ENCODE measurements around the gene PTPN23. TPM values are rescaled to one million over a fixed set of nuclear protein-coding genes. Genes with fewer than 3 reads are reported as not detected.

The PTPN23 gene, protein sequence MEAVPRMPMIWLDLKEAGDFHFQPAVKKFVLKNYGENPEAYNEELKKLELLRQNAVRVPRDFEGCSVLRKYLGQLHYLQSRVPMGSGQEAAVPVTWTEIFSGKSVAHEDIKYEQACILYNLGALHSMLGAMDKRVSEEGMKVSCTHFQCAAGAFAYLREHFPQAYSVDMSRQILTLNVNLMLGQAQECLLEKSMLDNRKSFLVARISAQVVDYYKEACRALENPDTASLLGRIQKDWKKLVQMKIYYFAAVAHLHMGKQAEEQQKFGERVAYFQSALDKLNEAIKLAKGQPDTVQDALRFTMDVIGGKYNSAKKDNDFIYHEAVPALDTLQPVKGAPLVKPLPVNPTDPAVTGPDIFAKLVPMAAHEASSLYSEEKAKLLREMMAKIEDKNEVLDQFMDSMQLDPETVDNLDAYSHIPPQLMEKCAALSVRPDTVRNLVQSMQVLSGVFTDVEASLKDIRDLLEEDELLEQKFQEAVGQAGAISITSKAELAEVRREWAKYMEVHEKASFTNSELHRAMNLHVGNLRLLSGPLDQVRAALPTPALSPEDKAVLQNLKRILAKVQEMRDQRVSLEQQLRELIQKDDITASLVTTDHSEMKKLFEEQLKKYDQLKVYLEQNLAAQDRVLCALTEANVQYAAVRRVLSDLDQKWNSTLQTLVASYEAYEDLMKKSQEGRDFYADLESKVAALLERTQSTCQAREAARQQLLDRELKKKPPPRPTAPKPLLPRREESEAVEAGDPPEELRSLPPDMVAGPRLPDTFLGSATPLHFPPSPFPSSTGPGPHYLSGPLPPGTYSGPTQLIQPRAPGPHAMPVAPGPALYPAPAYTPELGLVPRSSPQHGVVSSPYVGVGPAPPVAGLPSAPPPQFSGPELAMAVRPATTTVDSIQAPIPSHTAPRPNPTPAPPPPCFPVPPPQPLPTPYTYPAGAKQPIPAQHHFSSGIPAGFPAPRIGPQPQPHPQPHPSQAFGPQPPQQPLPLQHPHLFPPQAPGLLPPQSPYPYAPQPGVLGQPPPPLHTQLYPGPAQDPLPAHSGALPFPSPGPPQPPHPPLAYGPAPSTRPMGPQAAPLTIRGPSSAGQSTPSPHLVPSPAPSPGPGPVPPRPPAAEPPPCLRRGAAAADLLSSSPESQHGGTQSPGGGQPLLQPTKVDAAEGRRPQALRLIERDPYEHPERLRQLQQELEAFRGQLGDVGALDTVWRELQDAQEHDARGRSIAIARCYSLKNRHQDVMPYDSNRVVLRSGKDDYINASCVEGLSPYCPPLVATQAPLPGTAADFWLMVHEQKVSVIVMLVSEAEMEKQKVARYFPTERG (N-terminal part only)
- total RNA-seq (2016; rRNA removed; fragmentation: Illumina TruSeq; extraction: Trizol) (3.7 and 13.2 TPM in 2 replicates), polyA plus RNA-seq (2011; rRNA removed) (2.3 and 3.2 TPM in 2 replicates), polyA minus RNA-seq (2011; rRNA and poly(A)+ RNA removed; ENCODE audit: low replicate concordance) (14.1 and 14.5 TPM in 2 replicates), Bru-seq, nascent RNA (percentile 66 among the genes with signal in this experiment), BruChase-seq, experiment 1, labeled RNA remaining after a 6-hour chase (percentile 79 among the genes with signal in this experiment), BruChase-seq, experiment 2, labeled RNA remaining after a 2-hour chase (percentile 67 among the genes with signal in this experiment)
- 1.3 and 3.2 TPM in 2 replicates for total RNA-seq (2016; cell fraction: cytosol; rRNA removed; fragmentation: Illumina TruSeq; extraction: Trizol; ENCODE audit: low read depth)
- 4.7 and 9.4 TPM in 2 replicates for total RNA-seq (2016; cell fraction: insoluble cytoplasmic fraction; rRNA removed; fragmentation: Illumina TruSeq; extraction: Trizol)
- total RNA-seq (2016; cell fraction: membrane; rRNA removed; fragmentation: Illumina TruSeq; extraction: Trizol): 3.7 and 4.3 TPM in 2 replicates
- 12.0 and 16.8 TPM in 2 replicates for total RNA-seq (2016; cell fraction: nucleus; rRNA removed; fragmentation: Illumina TruSeq; extraction: Trizol)
- polyA plus RNA-seq (2011; cell fraction: cytosol; rRNA removed): 0.62 and 0.71 TPM in 2 replicates
- 24.4 and 28.9 TPM in 2 replicates for polyA plus RNA-seq (2011; cell fraction: nucleus; rRNA removed)
- polyA plus RNA-seq (2012): 13.7 and 19.4 TPM in 2 replicates
- polyA plus RNA-seq (2016; cell fraction: cytosol; fragmentation: Illumina TruSeq; extraction: Trizol; ENCODE audit: low read depth): 1.3 and 1.5 TPM in 2 replicates
- polyA plus RNA-seq (2016; cell fraction: insoluble cytoplasmic fraction; fragmentation: Illumina TruSeq; extraction: Trizol; ENCODE audit: low read depth): 6.7 and 10.8 TPM in 2 replicates
- 2.6 and 3.1 TPM in 2 replicates for polyA plus RNA-seq (2016; cell fraction: membrane; fragmentation: Illumina TruSeq; extraction: Trizol; ENCODE audit: low read depth)
- 27.3 and 29.1 TPM in 2 replicates for polyA plus RNA-seq (2016; cell fraction: nucleus; fragmentation: Illumina TruSeq; extraction: Trizol; ENCODE audit: insufficient read depth, low read depth)
- 8.0 and 8.9 TPM in 2 replicates for polyA minus RNA-seq (2011; cell fraction: cytosol; rRNA and poly(A)+ RNA removed)
- polyA minus RNA-seq (2011; cell fraction: nucleus; rRNA and poly(A)+ RNA removed): 18.3 and 19.1 TPM in 2 replicates
- long read RNA-seq, experiment 1, partial matches to known transcripts: 6 of 6 reads
- long read RNA-seq, experiment 1, other reads (novel, unspliced or antisense): 0 of 6 reads
- long read RNA-seq, experiment 2, full-length matches to known transcripts: 10 of 58 reads
- long read RNA-seq, experiment 2, partial matches to known transcripts: 39 of 58 reads
- long read RNA-seq, experiment 2, other reads (novel, unspliced or antisense): 9 of 58 reads

DNA sequence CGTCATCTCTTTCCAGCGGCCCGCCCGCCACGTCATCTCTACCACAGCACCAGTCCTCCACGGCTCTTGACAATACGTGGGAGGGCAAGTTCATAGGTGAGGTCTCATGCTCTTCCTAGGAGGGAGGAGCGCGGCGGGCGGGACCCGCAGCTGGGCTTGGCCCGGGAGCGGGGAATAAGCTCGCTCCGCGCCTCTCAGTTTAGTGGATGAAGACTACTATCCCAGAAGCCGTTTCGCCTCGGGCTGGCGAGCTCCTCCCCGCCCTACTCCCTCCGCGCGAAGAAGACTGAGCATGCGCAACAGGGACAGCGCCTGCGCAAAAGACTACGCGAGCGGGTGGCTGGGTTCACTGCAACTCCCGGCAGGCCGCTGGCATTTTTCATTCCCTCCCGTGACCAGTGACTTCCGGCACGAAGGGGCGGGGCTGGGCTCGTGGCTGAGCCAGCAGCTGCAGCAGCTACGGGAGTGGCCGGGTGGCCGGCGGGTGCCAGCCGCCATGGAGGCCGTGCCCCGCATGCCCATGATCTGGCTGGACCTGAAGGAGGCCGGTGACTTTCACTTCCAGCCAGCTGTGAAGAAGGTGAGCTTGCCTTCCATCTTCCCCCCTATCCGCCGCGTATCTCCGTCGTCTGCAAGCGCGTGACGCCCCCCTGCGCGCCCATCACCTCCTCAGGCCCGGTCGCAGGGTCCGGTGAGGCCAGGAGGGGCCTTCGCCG lies at the start of gene PTPN23:
TSS of gene PTPN23 (plus strand) at position 421 of the 716 bp plus-strand sequence. CDS start at position 497, 76 bp downstream.
- intact Hi-C loops (cut with micrococcal nuclease; ENCODE audit: unreplicated experiment): loop anchor here (1.0 to 2.0 kb wide), 2 partner anchors 14 to 95 kb away; partner anchors contain the start of gene SCAP
- ATAC-seq: peak; percentile 79
- peak within 1 kb of the TSS; percentile 98 for H3K9ac ChIP-seq (ENCODE audit: insufficient read depth, low read depth, low read length)
- H3K4me3 ChIP-seq (replicated peaks in 1 of 3; ENCODE audit: insufficient read depth in 1 of 3, low read depth in 2 of 3, low read length in 3 of 3): peak within 1 kb of the TSS; percentile 83 to 99 (median 87)
- BruUV-seq (replicated peaks): TSS peak; percentile 78
- POLR2A ChIA-PET: interaction anchor here (0.5 to 3.2 kb wide), 25 partner anchors 9 to 445 kb away, joined by 3 to 25 read pairs (median 4); partner anchors contain the start of genes KIF9, KLHL18, SCAP and SETD2
- H3K9me3 ChIP-seq (ENCODE audit: low read length): no peaks in the 10 kb centered on the region
- CTCF ChIA-PET (ENCODE audit: low intra/inter-chr PET ratio, low total read pairs): no interaction called here
- no peak within 1 kb of the TSS for H2AFZ ChIP-seq (ENCODE audit: low read length)
- H3K4me2 ChIP-seq (ENCODE audit: low read depth, low read length): peak within 1 kb of the TSS; percentile 91
- in situ Hi-C loops (cut with HindIII; ENCODE audit: extremely low pct_ligation_motif_present, low pct_unique_long_range_greater_than_20kb): no loop called here
- FAIRE-seq: peak; percentile 94
- peaks cover 15% of the 10 kb centered on the region for H4K20me1 ChIP-seq (ENCODE audit: insufficient read depth, low read length)
- peak; percentile 97 for DNase-seq (ENCODE audit: low spot score)
- H3K36me3 ChIP-seq (replicated peaks in 1 of 2; ENCODE audit: control insufficient read depth in 1 of 2, insufficient read depth in 2 of 2, low read length in 2 of 2): 0 out of 5 replicates have a peak, but pooled peaks cover 0 to 2% of the 10 kb centered on the region in 2 experiments
- H3K79me2 ChIP-seq (ENCODE audit: insufficient read depth, low read length): peaks cover 41% of the 10 kb centered on the region
- peaks cover 82% of the 10 kb centered on the region for H3K4me1 ChIP-seq (ENCODE audit: insufficient read depth, low read length)
- H3K27ac ChIP-seq (ENCODE audit: extremely low read length, insufficient read depth, low read length): peak within 1 kb of the TSS; percentile 99
- WGBS (ENCODE audit: low lambda C conversion rate): 7% methylated on average over 3 of the region's 61 CpGs
- H3K27me3 ChIP-seq (ENCODE audit: control insufficient read depth in 1 of 2, insufficient read depth in 2 of 2, low read length in 2 of 2): no peaks in the 10 kb centered on the region; a peak in 1 of 5 replicates
- TF ChIP-seq TCF7 (IDR thresholded peaks at IDR 0.05; ENCODE audit: low read depth): no peak
- TF ChIP-seq TBX2 (CRISPR knock-in tag; IDR thresholded peaks at IDR 0.05; ENCODE audit: borderline replicate concordance): peak; percentile 77; the same call in 1 of the 2 replicates
- no peak for TF ChIP-seq ZNF629 (CRISPR knock-in tag; conservative IDR thresholded peaks at IDR 0.05)
- TF ChIP-seq SIX4 (CRISPR knock-in tag; IDR thresholded peaks at IDR 0.05): no peak
- no peak for TF ChIP-seq YEATS2 (CRISPR knock-in tag; IDR thresholded peaks at IDR 0.05; ENCODE audit: borderline replicate concordance)
- TF ChIP-seq TGIF2 (CRISPR knock-in tag; IDR thresholded peaks at IDR 0.05): peak; percentile 34; the same call in 1 of the 2 replicates
- TF ChIP-seq, protein P1, sequence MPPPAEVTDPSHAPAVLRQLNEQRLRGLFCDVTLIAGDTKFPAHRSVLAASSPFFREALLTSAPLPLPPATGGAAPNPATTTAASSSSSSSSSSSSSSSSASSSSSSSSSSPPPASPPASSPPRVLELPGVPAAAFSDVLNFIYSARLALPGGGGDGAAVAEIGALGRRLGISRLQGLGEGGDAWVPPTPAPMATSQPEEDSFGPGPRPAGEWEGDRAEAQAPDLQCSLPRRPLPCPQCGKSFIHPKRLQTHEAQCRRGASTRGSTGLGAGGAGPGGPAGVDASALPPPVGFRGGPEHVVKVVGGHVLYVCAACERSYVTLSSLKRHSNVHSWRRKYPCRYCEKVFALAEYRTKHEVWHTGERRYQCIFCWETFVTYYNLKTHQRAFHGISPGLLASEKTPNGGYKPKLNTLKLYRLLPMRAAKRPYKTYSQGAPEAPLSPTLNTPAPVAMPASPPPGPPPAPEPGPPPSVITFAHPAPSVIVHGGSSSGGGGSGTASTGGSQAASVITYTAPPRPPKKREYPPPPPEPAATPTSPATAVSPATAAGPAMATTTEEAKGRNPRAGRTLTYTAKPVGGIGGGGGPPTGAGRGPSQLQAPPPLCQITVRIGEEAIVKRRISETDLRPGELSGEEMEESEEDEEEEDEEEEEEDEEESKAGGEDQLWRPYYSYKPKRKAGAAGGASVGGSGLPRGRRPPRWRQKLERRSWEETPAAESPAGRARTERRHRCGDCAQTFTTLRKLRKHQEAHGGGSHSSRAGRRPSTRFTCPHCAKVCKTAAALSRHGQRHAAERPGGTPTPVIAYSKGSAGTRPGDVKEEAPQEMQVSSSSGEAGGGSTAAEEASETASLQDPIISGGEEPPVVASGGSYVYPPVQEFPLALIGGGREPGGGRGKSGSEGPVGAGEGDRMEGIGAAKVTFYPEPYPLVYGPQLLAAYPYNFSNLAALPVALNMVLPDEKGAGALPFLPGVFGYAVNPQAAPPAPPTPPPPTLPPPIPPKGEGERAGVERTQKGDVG (CRISPR knock-in tag; IDR thresholded peaks at IDR 0.05; ENCODE audit: borderline replicate concordance): peak; percentile 65
- TF ChIP-seq HMG20A (CRISPR knock-in tag; IDR thresholded peaks at IDR 0.05; ENCODE audit: borderline replicate concordance): no peak
- no peak; the same call in 1 of the 2 replicates for TF ChIP-seq NCOR1 (IDR thresholded peaks at IDR 0.05; ENCODE audit: borderline replicate concordance, low read length)
- no peak for TF ChIP-seq FOXM1 (CRISPR knock-in tag; IDR thresholded peaks at IDR 0.05)

Measured in HepG2 (cell line).